Neural crest cell (in vitro differentiated cells): ENCODE data around the gene NR3C2. TPM values are rescaled to one million over a fixed set of nuclear protein-coding genes. Genes with fewer than 3 reads are reported as not detected.

Experiments
- DNase-seq: peaks from one replicate; pipeline ENCODE4 v3.0.0; 2021; ENCODE audit warnings: low read depth, mixed read lengths, low spot score
- H3K27ac Mint-ChIP-seq: one replicate; pipeline ENCODE4 v1.8.0; 2021; ENCODE audit warnings: mild to moderate bottlenecking, mixed read lengths; ENCODE audit not compliant: unreplicated experiment
- H3K27me3 Mint-ChIP-seq: 2 replicates; pipeline ENCODE4 v1.8.0; 2021; ENCODE audit warnings: low read depth, mild to moderate bottlenecking, mixed read lengths
- H3K36me3 Mint-ChIP-seq: 2 replicates; pipeline ENCODE4 v1.8.0; 2021; ENCODE audit warnings: low read depth, mild to moderate bottlenecking, mixed read lengths
- H3K4me1 Mint-ChIP-seq: 2 replicates; pipeline ENCODE4 v1.8.0; 2021; ENCODE audit warnings: mixed read lengths
- H3K4me3 Mint-ChIP-seq: one replicate; pipeline ENCODE4 v1.8.0; 2021; ENCODE audit warnings: mild to moderate bottlenecking, mixed read lengths
- H3K9me3 Mint-ChIP-seq: 2 replicates; pipeline ENCODE4 v1.8.0; 2021; ENCODE audit warnings: mixed read lengths
- total RNA-seq: library from RNA; stranded (reverse); gene quantifications from 2 replicates; pipeline ENCODE4 v1.2.1, GENCODE V29; 2021
- TF ChIP-seq, protein P1 (sequence below): fragments of 200-600 bp; sonication (generic); conservative IDR thresholded peaks from 2 replicates; pipeline ENCODE4 v1.5.0; 2021; ENCODE audit warnings: antibody characterized with exemption, mild to moderate bottlenecking

NR3C2 gene
- total RNA-seq, 1 donor from 2014 or later, result 0.21 TPM

DNA sequence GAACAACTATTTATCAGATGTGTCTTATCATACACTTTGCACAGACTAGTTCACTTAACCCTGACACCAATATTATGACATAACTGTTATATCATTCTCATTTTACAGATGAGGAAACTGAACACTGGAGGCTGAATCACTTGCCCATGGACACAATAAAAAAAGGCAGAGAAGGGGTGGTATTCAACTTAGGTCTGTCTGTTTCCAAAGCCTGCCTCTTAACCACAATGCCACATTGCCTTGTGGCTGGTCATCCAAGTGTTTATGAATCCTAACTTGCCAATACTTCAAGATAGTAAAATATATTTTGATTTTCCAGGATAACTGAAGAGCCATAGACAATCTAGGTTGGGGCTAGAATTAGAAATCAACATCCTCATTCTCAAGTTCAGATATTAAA is 327.8 kb downstream of the NR3C2 start:
- DNase-seq, result no peak
- Mint-ChIP-seq H3K9me3 (peaks cover 4% of the 10 kb centered on the region), H3K27me3 (no peaks in the 10 kb centered on the region), H3K4me1 (peaks cover 9% of the 10 kb centered on the region), H3K4me3 (no peak overlapping the region), H3K27ac (no peak overlapping the region), H3K36me3 (no peaks in the 10 kb centered on the region)
- TF ChIP-seq, protein P1, sequence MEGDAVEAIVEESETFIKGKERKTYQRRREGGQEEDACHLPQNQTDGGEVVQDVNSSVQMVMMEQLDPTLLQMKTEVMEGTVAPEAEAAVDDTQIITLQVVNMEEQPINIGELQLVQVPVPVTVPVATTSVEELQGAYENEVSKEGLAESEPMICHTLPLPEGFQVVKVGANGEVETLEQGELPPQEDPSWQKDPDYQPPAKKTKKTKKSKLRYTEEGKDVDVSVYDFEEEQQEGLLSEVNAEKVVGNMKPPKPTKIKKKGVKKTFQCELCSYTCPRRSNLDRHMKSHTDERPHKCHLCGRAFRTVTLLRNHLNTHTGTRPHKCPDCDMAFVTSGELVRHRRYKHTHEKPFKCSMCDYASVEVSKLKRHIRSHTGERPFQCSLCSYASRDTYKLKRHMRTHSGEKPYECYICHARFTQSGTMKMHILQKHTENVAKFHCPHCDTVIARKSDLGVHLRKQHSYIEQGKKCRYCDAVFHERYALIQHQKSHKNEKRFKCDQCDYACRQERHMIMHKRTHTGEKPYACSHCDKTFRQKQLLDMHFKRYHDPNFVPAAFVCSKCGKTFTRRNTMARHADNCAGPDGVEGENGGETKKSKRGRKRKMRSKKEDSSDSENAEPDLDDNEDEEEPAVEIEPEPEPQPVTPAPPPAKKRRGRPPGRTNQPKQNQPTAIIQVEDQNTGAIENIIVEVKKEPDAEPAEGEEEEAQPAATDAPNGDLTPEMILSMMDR, result no peak

DNA sequence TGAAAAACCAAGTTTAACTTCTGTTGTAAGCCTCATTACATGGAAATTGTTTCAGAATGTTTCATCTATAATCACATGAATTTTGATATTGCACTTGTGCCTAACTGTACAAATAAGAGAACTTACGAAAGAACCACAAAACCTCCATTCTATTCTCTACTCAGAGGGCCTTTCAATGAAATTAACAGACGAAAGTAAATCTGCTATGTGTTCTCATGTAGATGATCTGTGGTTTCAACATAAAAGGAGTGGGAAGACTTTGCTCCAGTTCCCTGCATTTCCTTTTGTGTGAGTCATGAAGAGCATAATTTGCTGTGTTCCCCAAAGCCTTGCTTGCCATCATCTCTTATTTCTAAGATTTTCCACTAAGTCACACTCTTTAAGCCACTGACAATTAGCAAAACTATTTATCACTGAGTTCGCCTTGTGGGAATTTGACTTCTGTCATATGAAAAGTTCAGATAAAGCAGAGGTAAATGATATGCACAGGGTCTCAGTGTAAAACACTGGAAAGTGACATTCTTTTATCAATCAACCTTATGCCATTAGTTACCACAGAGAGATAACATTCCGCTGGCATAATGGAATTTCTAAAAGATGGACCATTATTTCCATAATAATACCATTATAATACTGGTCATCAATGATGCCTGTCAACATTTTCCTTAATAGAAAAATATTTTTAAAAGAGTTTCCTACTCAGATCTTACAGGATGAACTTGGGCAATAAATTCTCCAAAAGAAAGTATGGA is 329.8 kb downstream of the NR3C2 start:
- Mint-ChIP-seq H3K4me3 (no peak overlapping the region), H3K36me3 (no peaks in the 10 kb centered on the region), H3K4me1 (peaks cover 9% of the 10 kb centered on the region), H3K27me3 (no peaks in the 10 kb centered on the region), H3K9me3 (peaks cover 7% of the 10 kb centered on the region), H3K27ac (no peak overlapping the region)
- TF ChIP-seq, protein P1, result no peak
- DNase-seq, result no peak

DNA sequence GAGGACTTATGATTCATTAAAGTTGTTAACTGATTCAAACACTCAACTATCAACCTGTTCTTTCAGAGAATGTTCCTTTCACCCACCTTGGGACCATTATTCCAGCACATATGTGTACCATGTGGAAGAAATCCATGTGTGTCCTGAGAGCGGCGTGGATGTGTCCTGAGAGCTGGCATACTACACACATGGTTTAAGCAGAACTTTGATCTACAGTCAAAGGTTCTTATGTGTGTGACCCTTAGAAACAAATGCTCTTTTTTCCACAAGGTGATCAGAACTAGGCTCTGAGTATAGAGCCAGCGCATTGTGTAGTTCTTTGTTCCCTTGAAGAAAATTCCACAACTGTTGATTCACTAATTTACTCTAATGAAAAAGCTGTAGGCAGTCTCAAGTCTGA is 332.0 kb downstream of the NR3C2 start:
- no peak for DNase-seq
- Mint-ChIP-seq H3K4me3 (no peak overlapping the region), H3K9me3 (peaks cover 7% of the 10 kb centered on the region), H3K27me3 (no peaks in the 10 kb centered on the region), H3K36me3 (peaks cover 2% of the 10 kb centered on the region), H3K27ac (no peak overlapping the region), H3K4me1 (peaks cover 9% of the 10 kb centered on the region)
- TF ChIP-seq, protein P1, result no peak

DNA sequence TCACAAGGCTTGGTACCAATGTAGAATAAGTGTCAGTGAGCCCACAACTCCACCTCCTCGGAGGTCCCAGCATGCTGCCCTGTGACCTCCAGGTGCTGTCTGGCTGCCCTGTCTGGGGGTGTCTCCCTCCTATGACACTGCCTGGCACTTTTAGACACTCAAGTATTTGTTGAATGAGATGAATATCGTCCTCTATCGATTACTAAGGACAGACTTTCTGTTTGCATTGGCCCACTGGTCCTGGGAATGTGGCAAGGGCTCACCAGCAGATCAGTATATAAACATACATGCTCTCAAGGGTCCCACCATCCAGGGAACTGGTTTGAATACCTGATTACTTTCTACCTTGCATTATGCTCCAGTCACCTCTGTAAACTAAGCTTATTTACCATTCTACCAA is 333.0 kb downstream of the NR3C2 start:
- Mint-ChIP-seq H3K27me3 (no peaks in the 10 kb centered on the region), H3K36me3 (peaks cover 2% of the 10 kb centered on the region), H3K4me1 (peaks cover 9% of the 10 kb centered on the region), H3K27ac (no peak overlapping the region), H3K4me3 (no peak overlapping the region), H3K9me3 (peaks cover 7% of the 10 kb centered on the region)
- no peak for DNase-seq
- TF ChIP-seq, protein P1, result no peak

DNA sequence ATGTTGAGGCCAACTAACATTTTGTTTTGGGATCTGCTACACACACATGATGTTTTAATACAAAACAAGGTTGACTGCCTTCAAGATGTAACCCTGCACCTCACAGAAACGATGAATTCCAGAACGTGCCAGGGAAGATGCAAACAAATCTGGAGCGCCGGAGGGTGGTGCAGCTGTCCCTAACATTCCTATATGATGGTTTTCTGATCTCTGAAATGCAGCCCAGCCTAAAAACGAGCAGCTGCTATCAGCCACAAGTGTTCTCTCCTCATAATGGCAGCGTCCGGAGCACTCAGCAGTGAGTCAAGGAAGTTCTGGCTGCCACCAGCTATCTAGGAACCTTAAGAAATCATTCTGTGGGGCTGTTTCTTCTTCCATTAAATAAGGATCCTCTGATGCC is 333.4 kb downstream of the NR3C2 start:
- Mint-ChIP-seq H3K27me3 (no peaks in the 10 kb centered on the region), H3K9me3 (peaks cover 3% of the 10 kb centered on the region), H3K36me3 (peaks cover 2% of the 10 kb centered on the region), H3K4me1 (peaks cover 9% of the 10 kb centered on the region), H3K27ac (no peak overlapping the region), H3K4me3 (no peak overlapping the region)
- no peak for DNase-seq
- TF ChIP-seq, protein P1, result no peak
